IPS DF 6.9 (cell line): Measurements from ENCODE around the gene USP48.

Experiments used
- DNase-seq: peaks from one replicate; pipeline ENCODE4 v3.0.0-alpha.2; 2013; ENCODE audit warnings: low read depth, low spot score
- H3K27ac ChIP-seq: one replicate; pipeline ENCODE4 v1.5.1; 2013; ENCODE audit warnings: low read length, control low read depth
- H3K27me3 ChIP-seq: 2 replicates; pipeline ENCODE4 v1.6.1; 2013; ENCODE audit warnings: mild to moderate bottlenecking, low read length; ENCODE audit not compliant: control insufficient read depth, insufficient read depth
- H3K36me3 ChIP-seq: 2 replicates; pipeline ENCODE4 v1.6.1; 2013; ENCODE audit warnings: low read length; ENCODE audit not compliant: control insufficient read depth, insufficient read depth
- H3K4me1 ChIP-seq: 2 replicates; pipeline ENCODE4 v1.6.1; 2013; ENCODE audit warnings: low read length; ENCODE audit not compliant: control insufficient read depth, insufficient read depth
- H3K4me3 ChIP-seq: 2 replicates; pipeline ENCODE4 v1.5.1; 2013; ENCODE audit warnings: mild to moderate bottlenecking, low read length
- H3K9me3 ChIP-seq: 2 replicates; pipeline ENCODE4 v1.6.1; 2013; ENCODE audit warnings: low read length, inconsistent platforms; ENCODE audit not compliant: control insufficient read depth, insufficient read depth
- WGBS: extraction: QIAGEN DNeasy Blood & Tissue Kit; methylation state at CpG from one replicate; pipeline ENCODE4 v1.1.7; 2013; ENCODE audit warnings: mixed read lengths, missing lambda C conversion rate; ENCODE audit not compliant: insufficient read length, insufficient coverage; 5-methylcytosine and 5-hydroxymethylcytosine counted together

USP48 gene

DNA sequence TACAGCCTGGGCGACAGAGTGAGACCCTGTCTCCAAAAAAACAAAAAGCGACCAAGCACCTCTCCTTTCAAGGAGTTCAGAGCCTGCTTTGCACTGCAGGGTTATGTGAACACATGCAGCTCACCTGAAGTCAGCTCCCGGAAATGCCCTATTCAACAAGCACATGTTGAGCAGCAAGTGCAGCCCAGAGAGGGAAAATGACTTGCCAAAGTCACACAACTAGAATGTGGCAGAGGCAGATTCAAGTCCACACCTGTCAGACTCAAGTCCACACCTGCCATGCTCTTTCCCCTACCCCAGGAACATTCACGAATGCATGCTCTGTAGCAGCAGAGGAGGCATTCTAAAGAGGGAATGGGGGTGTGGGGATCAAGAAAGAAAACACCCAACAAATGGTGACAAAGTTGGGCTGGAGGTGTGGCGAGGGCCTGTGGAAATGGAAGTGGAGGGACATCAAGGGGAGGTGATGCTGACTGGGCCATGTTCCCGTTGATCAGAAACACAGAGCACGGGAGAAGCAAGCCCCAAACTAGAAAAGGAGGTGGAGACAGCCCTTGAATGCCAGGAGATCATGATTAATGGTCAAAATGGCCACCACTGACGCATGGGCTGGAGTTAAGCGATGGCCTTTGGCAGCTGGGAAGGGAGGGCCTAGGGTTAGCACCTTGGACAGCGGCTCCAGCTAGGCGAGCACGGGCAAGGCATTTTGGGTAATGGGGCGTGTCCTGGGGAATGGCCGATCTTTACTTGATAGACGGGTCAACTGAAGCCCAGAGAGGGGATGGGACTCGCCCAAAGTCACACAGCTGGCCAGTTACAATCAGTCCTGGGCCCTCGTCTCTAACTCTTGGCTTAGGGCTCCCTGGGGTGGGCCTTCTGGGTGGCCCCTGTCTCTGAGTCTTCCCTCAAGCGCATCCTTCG lies 135.3 kb downstream of the USP48 start:
- H3K27ac ChIP-seq, result no peak overlapping the region
- peak; percentile 85 for DNase-seq
- H3K9me3 ChIP-seq, result no peaks in the 10 kb centered on the region
- no peaks in the 10 kb centered on the region for H3K27me3 ChIP-seq
- H3K4me1 ChIP-seq, result peaks cover 10% of the 10 kb centered on the region
- no peaks in the 10 kb centered on the region for H3K36me3 ChIP-seq
- no CpG with 5 or more reads among the region's 19 CpGs for WGBS
- no peak overlapping the region for H3K4me3 ChIP-seq

GRCh38 chr1:21645550-21645949 lies 137.4 kb downstream of the USP48 start:
- H3K4me3 ChIP-seq, result no peak overlapping the region
- H3K27ac ChIP-seq, result no peak overlapping the region
- H3K36me3 ChIP-seq, result no peaks in the 10 kb centered on the region
- no peaks in the 10 kb centered on the region for H3K27me3 ChIP-seq
- H3K4me1 ChIP-seq, result peaks cover 3% of the 10 kb centered on the region
- DNase-seq, result no peak
- no CpG with 5 or more reads among the region's 5 CpGs for WGBS
- no peaks in the 10 kb centered on the region for H3K9me3 ChIP-seq

- no CpG with 5 or more reads among the region's 5 CpGs for WGBS
Measured at GRCh38 chr1:21644906-21645305, 138.0 kb downstream of the USP48 start.

DNA sequence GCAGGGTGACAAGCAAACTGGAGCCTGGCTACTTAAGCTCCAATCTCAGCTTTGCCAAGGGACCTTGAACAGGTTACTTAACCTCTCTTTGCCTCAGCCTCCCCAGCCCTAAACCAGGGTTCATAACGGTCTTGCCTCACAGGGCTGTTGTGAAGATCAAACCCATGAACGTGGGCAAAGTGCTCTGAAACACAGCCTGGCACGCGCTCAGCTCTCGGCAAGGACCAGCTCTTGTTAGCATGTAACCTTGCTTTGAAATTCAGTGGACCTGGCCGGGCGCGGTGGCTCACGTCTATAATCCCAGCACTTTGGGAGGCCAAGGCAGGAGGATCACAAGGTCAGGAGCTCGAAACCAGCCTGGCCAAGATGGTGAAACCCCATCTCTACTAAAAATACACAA lies 138.6 kb downstream of the USP48 start:
- WGBS, result no CpG with 5 or more reads among the region's 10 CpGs
- Histone ChIP-seq H3K36me3 (no peaks in the 10 kb centered on the region), H3K27me3 (no peaks in the 10 kb centered on the region), H3K4me1 (peaks cover 5% of the 10 kb centered on the region), H3K9me3 (no peaks in the 10 kb centered on the region), H3K27ac (no peak overlapping the region), H3K4me3 (no peak overlapping the region)
- DNase-seq, result no peak

More at GRCh38 chr1:21644906-21645305, 138.0 kb downstream of the USP48 start:
- H3K36me3 ChIP-seq, result no peaks in the 10 kb centered on the region
- H3K27me3 ChIP-seq, result no peaks in the 10 kb centered on the region
- H3K4me1 ChIP-seq, result peaks cover 5% of the 10 kb centered on the region
- H3K4me3 ChIP-seq, result no peak overlapping the region
- no peak overlapping the region for H3K27ac ChIP-seq
- DNase-seq, result no peak
- no peaks in the 10 kb centered on the region for H3K9me3 ChIP-seq

- Histone ChIP-seq H3K4me3 (no peak overlapping the region), H3K9me3 (no peaks in the 10 kb centered on the region), H3K36me3 (no peaks in the 10 kb centered on the region), H3K4me1 (peaks cover 5% of the 10 kb centered on the region), H3K27ac (no peak overlapping the region), H3K27me3 (no peaks in the 10 kb centered on the region)
- WGBS, result no CpG with 5 or more reads among the region's 5 CpGs
- DNase-seq, result no peak
Measured at GRCh38 chr1:21643624-21644023, 139.3 kb downstream of the USP48 start.

DNA sequence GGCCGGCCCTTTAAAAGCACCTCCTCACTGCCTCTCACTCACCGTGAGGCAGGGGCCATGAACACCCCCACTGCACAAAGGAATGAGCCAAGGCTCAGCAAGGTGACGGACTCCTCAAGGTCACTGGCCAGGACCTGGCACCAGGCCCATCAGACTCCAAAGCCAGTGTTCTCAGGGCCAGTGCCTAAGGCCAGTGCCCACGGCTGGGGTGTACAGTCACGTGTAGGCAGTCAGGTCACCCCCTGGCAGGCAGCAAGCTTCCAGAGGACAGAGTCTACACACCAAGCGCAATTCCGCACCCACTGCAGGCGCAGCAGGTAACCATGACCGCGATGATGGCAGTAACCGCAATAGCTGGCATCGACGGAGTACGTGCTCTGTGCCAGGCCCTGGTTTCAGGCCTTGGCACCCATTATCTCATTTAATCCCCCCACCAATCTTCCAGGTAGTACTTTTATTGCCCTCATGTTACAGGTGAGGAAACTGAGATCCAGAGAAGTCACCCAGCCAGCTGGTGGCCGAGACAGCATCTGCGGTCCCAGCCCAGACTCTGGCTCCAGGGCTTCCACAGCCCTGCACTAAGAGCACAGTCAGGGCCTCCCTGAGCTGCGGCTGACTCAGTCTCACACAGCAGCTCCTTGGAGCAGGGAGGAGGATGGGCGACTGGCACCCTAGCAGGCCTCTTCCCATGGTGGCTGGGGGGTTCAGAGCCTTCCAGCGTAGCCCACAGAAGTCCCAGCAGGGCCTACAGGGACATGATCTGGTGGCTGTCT lies 140.8 kb downstream of the USP48 start:
- no peaks in the 10 kb centered on the region for H3K9me3 ChIP-seq
- WGBS, result no CpG with 5 or more reads among the region's 19 CpGs
- no peak overlapping the region for H3K4me3 ChIP-seq
- peaks cover 2% of the 10 kb centered on the region for H3K4me1 ChIP-seq
- DNase-seq, result no peak
- H3K36me3 ChIP-seq, result no peaks in the 10 kb centered on the region
- H3K27me3 ChIP-seq, result no peaks in the 10 kb centered on the region
- H3K27ac ChIP-seq, result no peak overlapping the region

GRCh38 chr1:21641537-21641936 lies 141.4 kb downstream of the USP48 start:
- WGBS, result no CpG with 5 or more reads among the region's 6 CpGs

GRCh38 chr1:21641076-21641475 lies 141.9 kb downstream of the USP48 start:
- no peaks in the 10 kb centered on the region for H3K9me3 ChIP-seq
- no peak overlapping the region for H3K27ac ChIP-seq
- no peak for DNase-seq
- H3K4me1 ChIP-seq, result peaks cover 2% of the 10 kb centered on the region
- no peaks in the 10 kb centered on the region for H3K27me3 ChIP-seq
- no peak overlapping the region for H3K4me3 ChIP-seq
- no CpG with 5 or more reads among the region's 2 CpGs for WGBS
- no peaks in the 10 kb centered on the region for H3K36me3 ChIP-seq

More at GRCh38 chr1:21641537-21641936, 141.4 kb downstream of the USP48 start:
- no peaks in the 10 kb centered on the region for H3K27me3 ChIP-seq
- no peak overlapping the region for H3K27ac ChIP-seq
- H3K36me3 ChIP-seq, result no peaks in the 10 kb centered on the region
- DNase-seq, result no peak
- H3K9me3 ChIP-seq, result no peaks in the 10 kb centered on the region
- no peak overlapping the region for H3K4me3 ChIP-seq
- peaks cover 2% of the 10 kb centered on the region for H3K4me1 ChIP-seq

GRCh38 chr1:21640653-21641052 lies 142.3 kb downstream of the USP48 start:
- Histone ChIP-seq H3K4me1 (peaks cover 2% of the 10 kb centered on the region), H3K27ac (no peak overlapping the region), H3K27me3 (no peaks in the 10 kb centered on the region), H3K9me3 (no peaks in the 10 kb centered on the region), H3K36me3 (no peaks in the 10 kb centered on the region), H3K4me3 (no peak overlapping the region)
- DNase-seq, result no peak
- no CpG with 5 or more reads among the region's 6 CpGs for WGBS

DNA sequence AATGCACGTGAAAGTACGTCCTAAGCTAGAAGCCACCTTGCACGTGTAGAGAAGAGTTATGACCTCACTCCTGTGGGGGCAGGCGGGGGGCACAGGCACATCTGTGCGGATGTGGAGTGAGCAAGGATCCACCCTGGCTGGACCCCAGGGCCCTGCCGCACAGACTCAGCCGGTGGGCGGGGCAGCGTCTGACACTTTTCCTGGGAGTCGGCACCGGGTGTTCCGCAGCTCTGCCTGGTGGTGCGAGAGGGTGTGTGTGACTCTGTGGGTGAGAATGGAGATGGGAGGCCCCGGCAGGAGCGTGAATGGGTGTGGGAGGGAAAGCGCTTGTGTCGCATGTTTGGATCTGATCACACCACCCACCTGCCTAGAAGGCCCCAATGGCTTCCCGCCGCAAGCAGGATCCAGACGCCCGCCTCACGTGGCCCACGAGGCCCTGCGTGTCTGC lies 143.3 kb downstream of the USP48 start:
- no peaks in the 10 kb centered on the region for H3K36me3 ChIP-seq
- H3K9me3 ChIP-seq, result no peaks in the 10 kb centered on the region
- no peak overlapping the region for H3K27ac ChIP-seq
- no peak overlapping the region for H3K4me3 ChIP-seq
- DNase-seq, result no peak
- H3K4me1 ChIP-seq, result peaks cover 2% of the 10 kb centered on the region
- no CpG with 5 or more reads among the region's 24 CpGs for WGBS
- no peaks in the 10 kb centered on the region for H3K27me3 ChIP-seq
